Activated naive CD4-positive, alpha-beta T cell treated with anti-CD3 and anti-CD28 coated beads for 36 hours (primary cell): ENCODE results near the gene VGLL4. TPM values are rescaled to one million over a fixed set of nuclear protein-coding genes. Genes with fewer than 3 reads are reported as not detected.

Source experiments
- CTCF ChIA-PET: fragments of 350-600 bp; sonication (Branson Sonifier 250); formaldehyde crosslinking; loops from one replicate; lab custom pipeline; 2021; ENCODE audit warnings: antibody characterized with exemption; lab: Charles Lee
- DNase-seq: peaks from one replicate; pipeline ENCODE4 v3.0.0-alpha.2; 2020
- H3K27ac Mint-ChIP-seq: one replicate; pipeline ENCODE4 v1.8.0; 2021; ENCODE audit warnings: mild to moderate bottlenecking, mixed read lengths
- H3K27me3 Mint-ChIP-seq: one replicate; pipeline ENCODE4 v1.8.0; 2021; ENCODE audit warnings: low read depth, mixed read lengths
- H3K36me3 Mint-ChIP-seq: one replicate; pipeline ENCODE4 v1.8.0; 2021; ENCODE audit warnings: low read depth, mixed read lengths
- H3K4me1 Mint-ChIP-seq: one replicate; pipeline ENCODE4 v1.8.0; 2021; ENCODE audit warnings: low read depth, mixed read lengths
- H3K4me3 Mint-ChIP-seq: one replicate; pipeline ENCODE4 v1.8.0; 2021; ENCODE audit warnings: mild to moderate bottlenecking, moderate library complexity, mixed read lengths
- H3K9me3 Mint-ChIP-seq: one replicate; pipeline ENCODE4 v1.8.0; 2021; ENCODE audit warnings: mixed read lengths
- intact Hi-C: fragments of 100-400 bp; cut with micrococcal nuclease; formaldehyde crosslinking; loops from one replicate; pipeline ENCODE4 v1.15.1; 2023
- total RNA-seq, 2 experiments: library from RNA; stranded (reverse); gene quantifications; one replicate each; pipeline ENCODE4 v1.2.3, GENCODE V29; 2021

Gene VGLL4
- total RNA-seq, 2 experiments from 2014 or later, result 6.3 to 7.7 TPM

DNA sequence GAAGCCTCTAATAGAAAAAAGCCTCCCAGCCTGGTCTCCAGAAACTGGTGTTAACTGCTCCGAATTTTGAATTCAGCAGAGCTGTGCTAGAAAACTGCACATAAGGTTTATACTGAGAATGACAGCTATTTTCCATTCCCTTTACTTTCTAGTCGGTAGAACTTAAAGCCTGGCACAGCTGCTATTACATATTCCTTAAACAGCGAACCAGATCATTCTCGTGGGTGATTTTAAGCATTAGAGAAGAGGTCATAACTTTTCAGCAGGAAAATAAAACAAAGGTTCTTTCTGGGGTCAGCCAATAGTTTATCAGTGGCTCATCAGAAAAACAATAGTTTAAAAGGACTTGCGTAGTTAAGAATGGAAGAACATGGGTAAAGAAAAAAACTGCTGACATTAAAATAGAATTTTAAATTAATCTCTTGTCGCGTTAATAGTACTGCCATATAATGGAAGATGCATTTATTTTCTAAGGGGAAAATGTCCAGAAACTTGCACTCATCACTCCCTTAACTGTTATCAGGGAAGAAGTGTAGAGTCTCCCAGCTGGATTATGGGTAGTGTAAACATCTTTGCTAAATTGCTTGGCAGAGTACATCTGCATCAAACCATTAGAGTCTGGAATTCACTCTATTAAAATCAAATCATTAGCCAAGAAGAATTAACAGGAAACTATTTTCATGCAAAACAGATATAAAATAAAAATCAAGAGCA, 7.9 kb downstream of the VGLL4 start:
- CTCF ChIA-PET, result interaction anchor here (0.6 kb wide), 2 partner anchors 74 to 88 kb away, joined by 3 read pairs; no protein-coding TSS in a partner anchor
- Mint-ChIP-seq H3K27me3 (no peaks in the 10 kb centered on the region), H3K36me3 (no peaks in the 10 kb centered on the region), H3K27ac (no peak overlapping the region), H3K4me3 (no peak overlapping the region), H3K4me1 (peaks cover 89% of the 10 kb centered on the region), H3K9me3 (no peaks in the 10 kb centered on the region)
- intact Hi-C loops, result no loop called here
- DNase-seq, result no peak

DNA sequence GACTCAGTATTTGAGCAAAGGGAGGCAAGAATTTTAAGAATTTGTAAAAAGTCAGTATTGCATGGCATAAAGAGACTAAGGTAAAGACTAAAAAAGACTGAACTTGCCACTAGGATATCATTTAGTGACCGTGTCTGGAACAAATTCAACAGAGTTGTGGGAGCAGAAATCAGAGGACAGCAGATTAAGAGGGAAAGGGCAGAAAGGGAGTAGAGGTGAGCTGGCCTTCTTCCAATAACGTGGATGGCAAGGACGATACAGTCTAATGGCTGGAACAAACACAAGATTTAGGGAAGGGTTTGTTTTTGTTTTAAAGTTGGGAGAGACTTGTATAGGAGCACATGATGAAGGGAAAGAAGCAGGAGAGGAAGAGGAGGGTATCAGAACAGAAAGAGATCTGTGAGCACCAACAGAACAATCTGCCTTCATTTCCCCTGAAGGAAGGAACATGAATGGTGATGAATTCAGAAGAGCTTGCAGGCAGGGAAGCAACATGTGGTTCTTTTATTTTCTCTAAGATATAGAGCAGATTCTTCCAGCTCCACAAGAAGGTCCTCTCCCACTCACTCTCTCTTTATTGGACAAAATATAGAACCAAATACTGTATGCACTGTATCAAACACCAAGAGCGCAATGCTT, 8.6 kb downstream of the VGLL4 start:
- H3K36me3 Mint-ChIP-seq, result no peaks in the 10 kb centered on the region
- H3K4me1 Mint-ChIP-seq, result peaks cover 82% of the 10 kb centered on the region

DNA sequence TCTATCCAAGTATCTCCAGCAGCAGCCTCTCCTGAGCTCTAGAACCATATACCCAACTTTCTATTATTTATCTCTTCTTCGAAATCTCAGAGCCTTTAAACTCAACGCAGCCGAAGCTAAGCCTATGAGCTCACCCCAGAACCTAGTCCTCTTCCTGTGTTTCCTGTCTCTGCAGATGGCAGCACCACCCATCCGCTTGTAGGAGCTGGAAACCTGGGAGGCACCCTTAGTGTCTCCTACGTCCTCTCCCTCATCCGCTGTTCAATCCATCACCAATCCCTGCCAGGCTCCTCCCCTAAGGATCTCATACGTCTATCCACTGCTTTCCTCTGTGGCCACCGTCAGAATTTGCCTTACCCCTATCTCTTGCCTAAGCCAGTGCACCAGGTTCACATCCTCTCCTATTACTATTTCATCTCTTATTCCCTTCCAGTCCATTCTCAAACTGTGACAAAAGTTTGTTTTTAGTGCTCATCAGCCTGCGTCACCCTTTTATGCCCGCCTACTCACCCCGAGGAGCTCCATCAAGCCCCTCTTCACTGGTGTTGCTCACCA, 9.6 kb downstream of the VGLL4 start:
- Mint-ChIP-seq H3K4me1 (peaks cover 77% of the 10 kb centered on the region), H3K4me3 (peak overlapping the region; percentile 2), H3K36me3 (no peaks in the 10 kb centered on the region), H3K27ac (no peak overlapping the region), H3K9me3 (no peaks in the 10 kb centered on the region), H3K27me3 (no peaks in the 10 kb centered on the region)
- intact Hi-C loops, result loop anchor here (1.0 kb wide), 1 partner anchor 8 kb away; no protein-coding TSS in a partner anchor
- DNase-seq, result peak; percentile 36
- CTCF ChIA-PET, result interaction anchor here (1.0 kb wide), 1 partner anchor 9 kb away, joined by 3 read pairs; no protein-coding TSS in a partner anchor

More for the DNA sequence above, 8.6 kb downstream of the VGLL4 start:
- H3K27me3 Mint-ChIP-seq, result no peaks in the 10 kb centered on the region
- intact Hi-C loops, result loop anchor here (1.0 kb wide), 1 partner anchor 9 kb away; no protein-coding TSS in a partner anchor
- no peaks in the 10 kb centered on the region for H3K9me3 Mint-ChIP-seq
- H3K4me3 Mint-ChIP-seq, result no peak overlapping the region
- CTCF ChIA-PET, result no interaction called here
- no peak for DNase-seq
- H3K27ac Mint-ChIP-seq, result no peak overlapping the region

DNA sequence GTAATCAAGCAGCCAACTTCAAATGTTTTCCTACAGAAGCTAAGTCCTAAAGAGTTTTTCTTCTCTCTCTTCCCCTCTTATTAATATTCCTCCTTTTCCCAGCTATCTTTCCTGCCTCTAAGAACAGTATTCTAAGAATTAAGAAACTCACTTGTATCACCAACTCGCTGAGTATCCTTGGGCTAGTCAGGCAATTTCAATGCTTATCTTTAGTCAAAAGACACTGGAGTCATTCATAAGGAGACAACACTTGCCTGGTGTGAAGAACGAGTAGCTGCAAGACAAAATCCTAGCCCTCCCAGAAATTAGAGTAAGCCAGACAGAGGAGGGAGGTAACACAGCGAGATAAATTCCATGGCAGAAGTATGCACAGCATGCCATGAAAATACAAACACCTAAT, 10.7 kb downstream of the VGLL4 start:
- DNase-seq, result no peak
- no peaks in the 10 kb centered on the region for H3K27me3 Mint-ChIP-seq
- H3K9me3 Mint-ChIP-seq, result no peaks in the 10 kb centered on the region
- H3K4me1 Mint-ChIP-seq, result peaks cover 65% of the 10 kb centered on the region
- H3K4me3 Mint-ChIP-seq, result no peak overlapping the region
- intact Hi-C loops, result no loop called here
- CTCF ChIA-PET, result no interaction called here
- H3K27ac Mint-ChIP-seq, result no peak overlapping the region
- H3K36me3 Mint-ChIP-seq, result no peaks in the 10 kb centered on the region

DNA sequence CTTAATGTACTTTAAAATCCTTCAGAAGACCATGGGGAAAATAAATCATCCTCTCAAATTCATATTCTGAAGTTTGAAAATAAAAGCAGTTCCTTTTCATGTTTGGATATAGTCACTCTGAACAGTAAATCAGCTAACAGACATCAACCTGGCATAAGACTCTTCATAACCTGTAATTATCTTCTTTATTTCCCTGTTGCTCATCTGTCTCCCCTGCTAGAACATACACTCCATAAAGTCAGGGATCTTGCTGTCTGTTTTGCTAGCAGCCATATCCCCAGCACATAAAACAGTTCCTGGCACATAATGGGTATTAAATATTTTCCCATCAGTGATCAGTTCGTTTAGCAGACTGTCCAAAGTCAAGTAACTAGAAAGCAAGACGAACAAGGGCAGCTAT, 11.2 kb downstream of the VGLL4 start:
- Mint-ChIP-seq H3K27ac (no peak overlapping the region), H3K4me1 (peaks cover 65% of the 10 kb centered on the region), H3K27me3 (no peaks in the 10 kb centered on the region), H3K36me3 (no peaks in the 10 kb centered on the region), H3K4me3 (no peak overlapping the region), H3K9me3 (no peaks in the 10 kb centered on the region)
- CTCF ChIA-PET, result interaction anchor here (0.5 to 1.2 kb wide), 2 partner anchors 11 to 52 kb away, joined by 3 to 4 read pairs; partner anchors contain the start of gene VGLL4
- no peak for DNase-seq
- intact Hi-C loops, result no loop called here

DNA sequence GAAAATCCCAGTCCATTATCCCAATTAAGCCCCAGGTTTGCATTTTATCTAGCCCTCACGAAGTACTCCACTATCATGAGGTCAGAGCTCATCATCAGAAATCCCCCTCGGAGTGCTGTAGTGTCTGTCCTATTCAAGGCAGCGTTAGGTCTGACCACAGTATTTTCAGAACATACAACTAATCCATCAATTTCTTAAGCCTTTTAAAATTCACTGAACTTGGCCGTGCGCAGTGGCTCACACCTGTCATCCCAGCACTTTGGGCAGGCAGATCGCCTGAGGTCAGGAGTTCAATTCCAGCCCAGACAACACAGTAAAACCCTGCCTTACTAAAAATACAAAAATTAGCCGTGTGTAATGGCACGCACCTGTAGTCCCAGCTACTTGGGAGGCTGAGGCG, 11.9 kb downstream of the VGLL4 start:
- Mint-ChIP-seq H3K4me1 (peaks cover 66% of the 10 kb centered on the region), H3K27ac (no peak overlapping the region), H3K4me3 (no peak overlapping the region), H3K9me3 (no peaks in the 10 kb centered on the region), H3K27me3 (no peaks in the 10 kb centered on the region), H3K36me3 (no peaks in the 10 kb centered on the region)
- DNase-seq, result no peak
- CTCF ChIA-PET, result interaction anchor here (0.5 to 1.2 kb wide), 4 partner anchors 8 to 392 kb away, joined by 3 to 4 read pairs (median 3); partner anchors contain the start of gene VGLL4
- intact Hi-C loops, result no loop called here

DNA sequence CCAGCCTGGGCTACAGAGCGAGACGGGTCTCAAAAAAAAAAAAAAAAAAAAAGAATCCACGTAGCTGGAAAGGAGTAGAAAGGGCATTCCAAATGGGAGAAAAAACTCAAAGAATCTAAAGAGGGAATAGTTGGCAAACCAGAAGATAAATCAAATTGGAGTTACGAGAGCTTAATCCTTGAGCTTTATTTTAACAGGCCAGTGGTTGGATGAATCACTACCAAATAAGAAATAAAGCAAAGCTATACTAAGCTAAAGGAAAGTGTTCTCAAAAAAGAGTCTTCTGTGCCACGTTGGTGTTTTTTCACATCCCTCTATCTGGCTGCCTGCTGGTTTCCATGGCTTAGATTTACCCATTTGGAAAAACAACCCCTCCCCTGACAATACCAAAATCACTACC, 14.0 kb downstream of the VGLL4 start:
- CTCF ChIA-PET, result no interaction called here
- Mint-ChIP-seq H3K27ac (no peak overlapping the region), H3K9me3 (no peaks in the 10 kb centered on the region), H3K4me3 (no peak overlapping the region), H3K4me1 (peaks cover 67% of the 10 kb centered on the region), H3K36me3 (no peaks in the 10 kb centered on the region), H3K27me3 (no peaks in the 10 kb centered on the region)
- DNase-seq, result no peak
- intact Hi-C loops, result loop anchor here (5.0 to 10.0 kb wide), 4 partner anchors 563 to 1385 kb away; partner anchors contain the start of gene TSEN2

DNA sequence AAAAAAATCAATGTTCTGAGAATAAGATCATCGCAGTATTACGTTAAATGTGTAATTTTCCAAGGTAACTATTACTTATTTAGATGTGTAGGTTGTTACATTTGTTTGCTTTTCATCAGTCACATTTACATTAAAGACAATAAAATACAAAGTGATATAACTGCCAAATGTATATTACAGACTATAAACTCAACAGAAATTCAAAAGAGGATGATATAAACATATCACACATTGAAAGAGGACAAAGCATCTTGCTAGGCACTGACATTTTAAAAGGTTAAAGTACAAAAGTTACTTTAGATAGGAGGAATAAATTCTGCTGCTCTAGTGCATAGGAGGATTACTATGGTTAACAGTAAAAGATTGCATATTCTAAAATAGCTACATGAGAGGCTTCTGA, 16.1 kb downstream of the VGLL4 start:
- H3K36me3 Mint-ChIP-seq, result no peaks in the 10 kb centered on the region
- H3K4me3 Mint-ChIP-seq, result no peak overlapping the region
- no peaks in the 10 kb centered on the region for H3K9me3 Mint-ChIP-seq
- intact Hi-C loops, result loop anchor here (2.0 to 10.0 kb wide), 5 partner anchors 91 to 1387 kb away; partner anchors contain the start of gene TSEN2
- no peaks in the 10 kb centered on the region for H3K27me3 Mint-ChIP-seq
- H3K27ac Mint-ChIP-seq, result no peak overlapping the region
- CTCF ChIA-PET, result interaction anchor here (1.2 kb wide), 1 partner anchor 14 kb away, joined by 4 read pairs; no protein-coding TSS in a partner anchor
- H3K4me1 Mint-ChIP-seq, result peaks cover 70% of the 10 kb centered on the region
- no peak for DNase-seq

DNA sequence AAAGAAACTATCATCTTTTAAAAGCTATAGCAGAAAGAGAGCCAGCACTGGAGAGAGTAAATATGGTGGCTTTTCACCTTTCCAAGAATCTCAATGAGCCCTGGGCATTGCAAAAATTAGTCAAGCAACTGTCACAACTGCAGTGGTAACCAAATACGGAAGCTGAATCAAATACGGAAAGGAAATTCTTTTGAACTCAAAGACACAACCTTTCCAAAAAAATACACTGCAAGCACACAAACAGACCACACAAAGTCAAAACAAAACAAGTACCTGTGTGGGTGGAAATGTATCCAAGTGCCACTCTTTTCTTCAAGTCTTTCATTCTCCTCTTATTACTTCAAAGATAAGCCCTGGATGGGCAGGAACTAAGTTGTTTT, 17.6 kb downstream of the VGLL4 start:
- no peaks in the 10 kb centered on the region for H3K27me3 Mint-ChIP-seq
- no peak overlapping the region for H3K27ac Mint-ChIP-seq
- peaks cover 60% of the 10 kb centered on the region for H3K4me1 Mint-ChIP-seq
- DNase-seq, result peak; percentile 54
- CTCF ChIA-PET, result interaction anchor here (0.6 to 1.9 kb wide), 6 partner anchors 8 to 390 kb away, joined by 3 to 4 read pairs (median 3); partner anchors contain the start of gene VGLL4
- intact Hi-C loops, result loop anchor here (1.0 to 10.0 kb wide), 7 partner anchors 8 to 1389 kb away; partner anchors contain the start of gene TSEN2
- no peak overlapping the region for H3K4me3 Mint-ChIP-seq
- no peaks in the 10 kb centered on the region for H3K9me3 Mint-ChIP-seq
- no peaks in the 10 kb centered on the region for H3K36me3 Mint-ChIP-seq

DNA sequence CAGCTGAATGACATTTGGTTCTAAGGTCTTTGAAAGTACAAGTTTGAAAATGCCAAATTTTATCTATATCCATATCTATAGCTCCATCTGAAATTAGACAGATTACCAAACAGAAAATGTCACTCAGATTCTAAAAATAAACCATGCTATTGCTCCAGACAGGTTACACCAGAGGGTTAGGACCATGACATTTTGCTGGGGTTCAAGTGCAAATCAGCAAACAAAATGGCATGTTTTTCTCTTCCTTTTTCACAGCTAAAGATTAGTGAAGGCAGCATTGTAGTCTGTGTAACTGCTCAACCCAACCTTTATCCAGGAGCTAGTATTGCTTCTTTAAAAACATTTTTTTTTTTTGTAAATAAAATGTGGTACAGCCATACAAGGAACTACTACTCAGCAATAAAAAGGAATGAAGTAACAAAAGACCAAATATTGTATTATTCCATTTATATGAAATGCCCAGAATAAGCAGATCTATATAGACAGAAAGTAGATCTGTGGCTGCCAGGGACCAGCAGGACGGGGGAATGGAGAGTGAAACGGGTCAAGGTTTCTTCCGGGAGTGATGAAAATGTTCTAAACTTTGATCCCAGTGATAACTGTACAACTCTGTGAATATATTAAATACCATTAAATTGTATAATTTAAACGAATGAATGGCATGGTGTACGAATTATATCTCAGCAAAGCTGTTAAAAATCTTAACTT, 18.2 kb downstream of the VGLL4 start:
- H3K4me3 Mint-ChIP-seq, result no peak overlapping the region
- H3K27me3 Mint-ChIP-seq, result no peaks in the 10 kb centered on the region

DNA sequence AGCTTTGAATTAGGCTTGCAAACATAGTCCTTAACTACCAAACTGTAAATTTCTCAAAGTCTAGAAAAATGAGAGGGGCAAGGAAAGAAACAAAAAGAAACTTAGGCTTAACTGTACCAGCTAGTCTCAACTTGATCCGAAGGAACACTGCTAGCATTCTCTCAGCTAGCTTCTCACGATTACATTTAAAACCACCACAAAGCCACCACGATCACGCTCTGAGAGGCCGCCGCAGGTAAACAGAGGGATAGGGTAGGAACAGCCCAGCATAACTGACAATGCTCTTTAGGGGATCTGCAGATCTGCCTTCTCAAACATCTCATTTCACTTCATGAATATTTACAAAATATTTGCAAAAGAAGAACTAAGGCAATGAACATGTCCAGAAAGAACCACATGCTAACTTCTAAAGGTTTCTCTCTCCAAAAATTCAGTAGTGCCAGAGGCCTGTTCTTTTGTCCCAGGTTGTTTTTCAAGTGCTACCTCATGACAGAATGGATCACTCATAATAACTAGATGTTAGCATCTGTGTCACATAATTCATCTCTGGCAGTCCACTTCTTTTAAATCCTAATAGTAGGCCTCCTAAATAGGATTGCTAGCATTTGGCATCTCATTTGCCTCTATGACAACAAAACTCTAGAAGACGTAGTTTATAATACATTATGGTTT, 18.9 kb downstream of the VGLL4 start:
- Mint-ChIP-seq H3K9me3 (no peaks in the 10 kb centered on the region), H3K27ac (no peak overlapping the region), H3K4me1 (peaks cover 60% of the 10 kb centered on the region), H3K4me3 (peak overlapping the region; percentile 23), H3K27me3 (no peaks in the 10 kb centered on the region), H3K36me3 (no peaks in the 10 kb centered on the region)
- intact Hi-C loops, result loop anchor here (1.0 to 10.0 kb wide), 8 partner anchors 145 to 1390 kb away; partner anchors contain the start of genes ATG7 and TSEN2
- CTCF ChIA-PET, result interaction anchor here (0.6 to 2.3 kb wide), 5 partner anchors 9 to 324 kb away, joined by 3 to 7 read pairs (median 4); partner anchors contain the start of gene VGLL4
- peak; percentile 25 for DNase-seq

More for the DNA sequence above, 18.2 kb downstream of the VGLL4 start:
- CTCF ChIA-PET, result interaction anchor here (0.6 to 2.3 kb wide), 7 partner anchors 8 to 389 kb away, joined by 3 to 7 read pairs (median 3); partner anchors contain the start of gene VGLL4
- Mint-ChIP-seq H3K27ac (no peak overlapping the region), H3K4me1 (peaks cover 59% of the 10 kb centered on the region), H3K9me3 (no peaks in the 10 kb centered on the region), H3K36me3 (no peaks in the 10 kb centered on the region)
- intact Hi-C loops, result loop anchor here (1.0 to 10.0 kb wide), 8 partner anchors 9 to 1389 kb away; partner anchors contain the start of gene TSEN2
- DNase-seq, result no peak
